Parathyroid adenoma (tissue), 2 donors: ENCODE data around the gene TMEM86A.

ENCODE experiments used
- H2AFZ ChIP-seq: fragments of 300-600 bp; sonication (generic); one replicate; pipeline ENCODE4 v1.7.0; 2017; ENCODE audit warnings: antibody characterized with exemption, mild to moderate bottlenecking
- H3K27ac ChIP-seq: fragments of 300-600 bp; sonication (generic); one replicate; pipeline ENCODE4 v1.7.0; 2017
- H3K27me3 ChIP-seq: fragments of 300-600 bp; sonication (generic); one replicate; pipeline ENCODE4 v1.7.0; 2017; ENCODE audit warnings: low read length; ENCODE audit not compliant: control insufficient read depth, insufficient read depth
- H3K36me3 ChIP-seq: fragments of 300-600 bp; sonication (generic); one replicate; pipeline ENCODE4 v1.7.0; 2017; ENCODE audit warnings: low read length; ENCODE audit not compliant: control insufficient read depth, insufficient read depth
- H3K4me1 ChIP-seq: fragments of 300-600 bp; sonication (generic); one replicate; pipeline ENCODE4 v1.7.0; 2017; ENCODE audit warnings: control low read depth
- H3K4me2 ChIP-seq: fragments of 300-600 bp; sonication (generic); one replicate; pipeline ENCODE4 v1.7.0; 2017; ENCODE audit warnings: low read length
- H3K4me3 ChIP-seq: fragments of 300-600 bp; sonication (generic); one replicate; pipeline ENCODE4 v1.7.0; 2017; ENCODE audit warnings: low read depth, low read length
- H3K79me2 ChIP-seq: fragments of 300-600 bp; sonication (generic); one replicate; pipeline ENCODE4 v1.7.0; 2017; ENCODE audit warnings: control low read depth
- H3K9ac ChIP-seq: fragments of 300-600 bp; sonication (generic); one replicate; pipeline ENCODE4 v1.7.0; 2017; ENCODE audit warnings: mild to moderate bottlenecking
- H3K9me3 ChIP-seq: fragments of 300-600 bp; sonication (generic); one replicate; pipeline ENCODE4 v1.7.0; 2017; ENCODE audit warnings: low read length; ENCODE audit not compliant: control insufficient read depth
- TF ChIP-seq, protein P1 (sequence below): fragments of 300-600 bp; sonication (generic); IDR thresholded peaks from one replicate; pipeline ENCODE4 v1.7.0; 2017; ENCODE audit warnings: antibody characterized with exemption, mild to moderate bottlenecking
- donor health status: primary hyperparathyroidism.

Gene TMEM86A

DNA sequence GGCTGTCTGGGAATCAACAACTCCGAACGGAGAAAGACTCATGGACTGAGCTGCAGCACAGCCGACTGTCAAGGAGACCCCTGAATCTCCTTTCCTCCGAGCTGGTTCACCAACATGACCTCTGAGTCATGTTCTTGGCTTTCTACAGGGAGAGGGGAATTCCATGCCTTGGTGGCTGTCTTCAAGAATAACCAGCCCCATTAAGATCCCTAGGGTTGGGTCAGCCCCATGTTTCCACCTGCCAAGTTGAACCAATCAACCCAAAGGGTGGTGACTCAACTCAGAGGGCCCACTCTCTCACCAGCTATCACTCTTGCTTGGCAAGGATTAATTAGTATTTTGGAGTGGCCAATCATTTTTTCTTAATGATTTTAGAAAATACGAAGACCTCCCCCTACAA lies 55.7 kb downstream of the TMEM86A start:
- no peaks in the 10 kb centered on the region for H3K9me3 ChIP-seq
- no peak overlapping the region for H2AFZ ChIP-seq
- no peaks in the 10 kb centered on the region for H3K27me3 ChIP-seq
- H3K4me2 ChIP-seq: no peak overlapping the region
- H3K36me3 ChIP-seq: no peaks in the 10 kb centered on the region
- H3K27ac ChIP-seq: no peak overlapping the region
- no peaks in the 10 kb centered on the region for H3K79me2 ChIP-seq
- no peak overlapping the region for H3K9ac ChIP-seq
- no peaks in the 10 kb centered on the region for H3K4me1 ChIP-seq
- no peak overlapping the region for H3K4me3 ChIP-seq
- TF ChIP-seq, protein P1, sequence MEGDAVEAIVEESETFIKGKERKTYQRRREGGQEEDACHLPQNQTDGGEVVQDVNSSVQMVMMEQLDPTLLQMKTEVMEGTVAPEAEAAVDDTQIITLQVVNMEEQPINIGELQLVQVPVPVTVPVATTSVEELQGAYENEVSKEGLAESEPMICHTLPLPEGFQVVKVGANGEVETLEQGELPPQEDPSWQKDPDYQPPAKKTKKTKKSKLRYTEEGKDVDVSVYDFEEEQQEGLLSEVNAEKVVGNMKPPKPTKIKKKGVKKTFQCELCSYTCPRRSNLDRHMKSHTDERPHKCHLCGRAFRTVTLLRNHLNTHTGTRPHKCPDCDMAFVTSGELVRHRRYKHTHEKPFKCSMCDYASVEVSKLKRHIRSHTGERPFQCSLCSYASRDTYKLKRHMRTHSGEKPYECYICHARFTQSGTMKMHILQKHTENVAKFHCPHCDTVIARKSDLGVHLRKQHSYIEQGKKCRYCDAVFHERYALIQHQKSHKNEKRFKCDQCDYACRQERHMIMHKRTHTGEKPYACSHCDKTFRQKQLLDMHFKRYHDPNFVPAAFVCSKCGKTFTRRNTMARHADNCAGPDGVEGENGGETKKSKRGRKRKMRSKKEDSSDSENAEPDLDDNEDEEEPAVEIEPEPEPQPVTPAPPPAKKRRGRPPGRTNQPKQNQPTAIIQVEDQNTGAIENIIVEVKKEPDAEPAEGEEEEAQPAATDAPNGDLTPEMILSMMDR: no peak
